Mesendoderm (in vitro differentiated cells): Measurements from ENCODE around the gene NOS1.

Experiments
- DNase-seq: peaks from one replicate; pipeline ENCODE4 v3.0.0; 2013
- H2AK5ac ChIP-seq: 2 replicates; pipeline ENCODE4 v1.6.1; 2013; ENCODE audit warnings: low read length, inconsistent platforms
- H2BK120ac ChIP-seq: 2 replicates; pipeline ENCODE4 v1.6.1; 2013; ENCODE audit warnings: low read depth, mild to moderate bottlenecking, low read length, moderate library complexity, mixed read lengths
- H2BK15ac ChIP-seq: replicated peaks from 2 replicates; pipeline ENCODE4 v1.6.1; 2013; ENCODE audit warnings: low read depth, mild to moderate bottlenecking, moderate library complexity
- H2BK5ac ChIP-seq: 2 replicates; pipeline ENCODE4 v1.6.1; 2013; ENCODE audit warnings: low read length, inconsistent platforms
- H3K18ac ChIP-seq: 2 replicates; pipeline ENCODE4 v1.6.1; 2013; ENCODE audit warnings: mild to moderate bottlenecking, low read length, mixed read lengths
- H3K23ac ChIP-seq: one replicate; pipeline ENCODE4 v1.6.1; 2013; ENCODE audit warnings: low read length
- H3K27ac ChIP-seq: 2 replicates; pipeline ENCODE4 v1.5.1; 2013; ENCODE audit warnings: low read depth, mild to moderate bottlenecking, inconsistent platforms, low read length, moderate library complexity
- H3K27me3 ChIP-seq: 2 replicates; pipeline ENCODE4 v1.6.1; 2013; ENCODE audit warnings: low read length, control low read depth, mild to moderate bottlenecking, inconsistent platforms; ENCODE audit not compliant: insufficient read depth, poor library complexity
- H3K36me3 ChIP-seq: 2 replicates; pipeline ENCODE4 v1.6.1; 2013; ENCODE audit warnings: low read length, inconsistent platforms; ENCODE audit not compliant: control insufficient read depth, insufficient read depth
- H3K4ac ChIP-seq: one replicate; pipeline ENCODE4 v1.6.1; 2013; ENCODE audit warnings: low read depth, mild to moderate bottlenecking, low read length, moderate library complexity
- H3K4me1 ChIP-seq: 2 replicates; pipeline ENCODE4 v1.6.1; 2013; ENCODE audit warnings: low read depth, low read length, inconsistent platforms; ENCODE audit not compliant: control insufficient read depth
- H3K4me2 ChIP-seq: 2 replicates; pipeline ENCODE4 v1.6.1; 2013; ENCODE audit warnings: low read length
- H3K4me3 ChIP-seq: 2 replicates; pipeline ENCODE4 v1.5.1; 2013; ENCODE audit warnings: mild to moderate bottlenecking, low read length
- H3K56ac ChIP-seq: one replicate; pipeline ENCODE4 v1.6.1; 2013; ENCODE audit warnings: low read length
- H3K79me1 ChIP-seq: 2 replicates; pipeline ENCODE4 v1.6.1; 2013; ENCODE audit warnings: low read length, inconsistent platforms
- H3K79me2 ChIP-seq: 2 replicates; pipeline ENCODE4 v1.6.1; 2013; ENCODE audit warnings: mild to moderate bottlenecking, low read length; ENCODE audit not compliant: control insufficient read depth, insufficient read depth
- H3K9ac ChIP-seq: 2 replicates; pipeline ENCODE4 v1.6.1; 2013; ENCODE audit warnings: low read length, inconsistent platforms
- H4K5ac ChIP-seq: one replicate; pipeline ENCODE4 v1.6.1; 2013; ENCODE audit warnings: low read length
- H4K8ac ChIP-seq: one replicate; pipeline ENCODE4 v1.6.1; 2013; ENCODE audit warnings: low read depth, mild to moderate bottlenecking, control low read depth, low read length, moderate library complexity
- whole genome bisulfite sequencing: extraction: QIAGEN DNeasy Blood & Tissue Kit; methylation state at CpG from one replicate; pipeline ENCODE4 v1.1.7; 2013; ENCODE audit warnings: low lambda C conversion rate, missing lambda C conversion rate; ENCODE audit not compliant: insufficient coverage; ENCODE audit errors: extremely low coverage; 5-methylcytosine and 5-hydroxymethylcytosine counted together

The NOS1 gene

DNA sequence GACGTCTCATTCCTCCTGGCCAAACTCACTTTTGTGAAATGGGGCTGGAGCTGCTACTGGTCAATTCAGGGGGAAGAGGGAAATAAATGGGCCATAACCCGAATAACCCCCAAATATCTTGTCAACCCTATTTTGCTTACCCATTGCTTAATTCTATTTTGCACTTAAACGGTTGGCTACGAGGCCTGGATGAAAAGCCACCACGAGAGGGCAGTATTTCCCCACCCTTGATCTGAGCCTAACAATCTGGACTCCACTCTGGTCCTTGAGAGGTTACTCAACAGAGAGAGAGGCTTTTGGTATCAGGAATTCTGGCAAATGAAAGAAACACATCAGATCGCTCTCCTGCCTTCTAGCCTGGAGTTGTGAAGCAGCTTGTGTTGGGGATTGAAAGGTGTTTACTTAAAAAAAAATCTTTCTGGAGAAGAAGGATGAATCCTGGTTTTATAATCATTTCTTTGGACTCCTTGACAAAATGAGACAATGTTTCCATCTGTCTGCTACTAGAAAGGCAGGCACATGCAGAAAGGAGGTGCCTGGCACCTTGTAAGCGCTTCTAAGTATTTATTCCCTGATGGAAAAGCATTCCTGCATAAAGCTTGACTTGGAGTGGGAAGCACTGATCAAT lies 148.7 kb downstream of the NOS1 start:
- no CpG with 5 or more reads among the region's 7 CpGs for WGBS
- no peak overlapping the region for H3K18ac ChIP-seq
- no peak overlapping the region for H3K4me3 ChIP-seq
- H3K56ac ChIP-seq, result no peak overlapping the region
- no peak overlapping the region for H4K8ac ChIP-seq
- no peak overlapping the region for H2BK15ac ChIP-seq
- H3K27me3 ChIP-seq, result no peaks in the 10 kb centered on the region
- H3K36me3 ChIP-seq, result no peaks in the 10 kb centered on the region
- no peak overlapping the region for H2AK5ac ChIP-seq
- H3K79me1 ChIP-seq, result no peaks in the 10 kb centered on the region
- DNase-seq, result peak; percentile 82
- H3K23ac ChIP-seq, result no peak overlapping the region
- H4K5ac ChIP-seq, result no peak overlapping the region
- H3K4me1 ChIP-seq, result no peaks in the 10 kb centered on the region
- H2BK5ac ChIP-seq, result no peak overlapping the region
- no peak overlapping the region for H3K9ac ChIP-seq
- H3K27ac ChIP-seq, result no peak overlapping the region
- no peak overlapping the region for H3K4ac ChIP-seq
- no peak overlapping the region for H2BK120ac ChIP-seq
- no peak overlapping the region for H3K4me2 ChIP-seq
- no peaks in the 10 kb centered on the region for H3K79me2 ChIP-seq

DNA sequence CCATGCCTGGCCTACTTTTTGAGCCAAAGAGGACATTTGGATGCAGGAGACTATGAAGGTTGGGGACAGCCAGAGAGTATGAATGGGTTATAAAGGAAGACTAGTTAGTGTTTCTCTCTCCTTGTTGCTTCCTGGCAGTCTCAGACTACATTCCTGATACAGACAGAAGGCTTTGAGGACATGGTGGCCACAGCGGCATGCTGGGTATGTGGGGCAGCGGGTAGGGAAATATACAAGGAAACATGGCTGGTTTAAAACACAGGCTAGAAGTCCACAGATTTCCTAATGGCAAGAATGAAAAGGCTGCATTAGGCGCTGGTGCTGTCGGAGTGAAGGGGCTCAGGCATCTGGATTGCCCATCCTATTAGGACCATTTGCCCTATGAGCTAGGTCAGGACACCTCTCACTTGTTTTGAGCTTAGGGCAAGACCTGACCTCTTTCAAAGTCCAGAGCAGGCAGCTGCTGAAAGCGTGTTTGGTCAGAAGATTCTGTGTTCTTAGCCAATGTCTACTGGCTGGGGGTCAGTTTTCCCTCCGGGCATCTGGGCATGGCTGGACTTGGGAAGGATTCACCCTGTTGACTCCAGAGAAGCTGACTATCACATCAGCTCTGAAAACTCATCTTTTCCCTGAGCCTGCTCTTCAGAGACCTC lies 151.0 kb downstream of the NOS1 start:
- Histone ChIP-seq H3K79me1 (no peaks in the 10 kb centered on the region), H3K4me1 (no peaks in the 10 kb centered on the region), H3K23ac (no peak overlapping the region), H3K27ac (no peak overlapping the region), H3K4ac (no peak overlapping the region), H3K27me3 (no peaks in the 10 kb centered on the region), H4K5ac (no peak overlapping the region), H3K4me3 (no peak overlapping the region), H2AK5ac (no peak overlapping the region), H3K4me2 (no peak overlapping the region), H3K9ac (no peak overlapping the region), H2BK15ac (no peak overlapping the region), H3K79me2 (no peaks in the 10 kb centered on the region), H2BK120ac (no peak overlapping the region), H3K36me3 (no peaks in the 10 kb centered on the region), H3K18ac (no peak overlapping the region), H3K56ac (no peak overlapping the region), H4K8ac (no peak overlapping the region), H2BK5ac (no peak overlapping the region)
- DNase-seq, result no peak
- WGBS, result no CpG with 5 or more reads among the region's 6 CpGs

DNA sequence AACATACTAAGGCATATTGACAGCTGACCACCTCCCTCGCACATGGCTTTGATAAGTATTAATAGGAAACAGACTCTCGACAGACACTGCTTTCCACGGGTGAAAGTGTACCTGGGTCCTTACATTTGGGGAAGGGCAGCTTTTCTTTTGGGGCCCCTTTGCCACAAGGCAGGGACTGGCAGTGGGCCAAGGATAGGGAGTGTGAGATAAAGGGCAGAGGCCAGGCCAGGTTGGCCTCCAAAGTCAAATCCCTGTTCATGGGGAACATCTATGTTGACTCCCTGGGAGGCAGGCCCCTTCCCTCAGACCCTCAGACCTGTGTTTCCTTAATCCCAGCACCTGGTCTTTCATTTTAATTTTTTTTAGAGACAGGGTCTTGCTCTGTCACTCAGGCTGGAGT lies 151.8 kb downstream of the NOS1 start:
- H2BK120ac ChIP-seq, result no peak overlapping the region
- no peaks in the 10 kb centered on the region for H3K4me1 ChIP-seq
- H2BK5ac ChIP-seq, result no peak overlapping the region
- no peaks in the 10 kb centered on the region for H3K79me2 ChIP-seq
- no peak overlapping the region for H3K4me2 ChIP-seq
- no CpG with 5 or more reads among the region's 3 CpGs for WGBS
- no peak overlapping the region for H3K27ac ChIP-seq
- H3K4me3 ChIP-seq, result no peak overlapping the region
- no peak overlapping the region for H2AK5ac ChIP-seq
- DNase-seq, result no peak
- H4K5ac ChIP-seq, result no peak overlapping the region
- no peak overlapping the region for H2BK15ac ChIP-seq
- H3K36me3 ChIP-seq, result no peaks in the 10 kb centered on the region
- no peak overlapping the region for H3K18ac ChIP-seq
- no peak overlapping the region for H3K56ac ChIP-seq
- H3K23ac ChIP-seq, result no peak overlapping the region
- H3K79me1 ChIP-seq, result no peaks in the 10 kb centered on the region
- H3K4ac ChIP-seq, result no peak overlapping the region
- no peaks in the 10 kb centered on the region for H3K27me3 ChIP-seq
- H4K8ac ChIP-seq, result no peak overlapping the region
- no peak overlapping the region for H3K9ac ChIP-seq

DNA sequence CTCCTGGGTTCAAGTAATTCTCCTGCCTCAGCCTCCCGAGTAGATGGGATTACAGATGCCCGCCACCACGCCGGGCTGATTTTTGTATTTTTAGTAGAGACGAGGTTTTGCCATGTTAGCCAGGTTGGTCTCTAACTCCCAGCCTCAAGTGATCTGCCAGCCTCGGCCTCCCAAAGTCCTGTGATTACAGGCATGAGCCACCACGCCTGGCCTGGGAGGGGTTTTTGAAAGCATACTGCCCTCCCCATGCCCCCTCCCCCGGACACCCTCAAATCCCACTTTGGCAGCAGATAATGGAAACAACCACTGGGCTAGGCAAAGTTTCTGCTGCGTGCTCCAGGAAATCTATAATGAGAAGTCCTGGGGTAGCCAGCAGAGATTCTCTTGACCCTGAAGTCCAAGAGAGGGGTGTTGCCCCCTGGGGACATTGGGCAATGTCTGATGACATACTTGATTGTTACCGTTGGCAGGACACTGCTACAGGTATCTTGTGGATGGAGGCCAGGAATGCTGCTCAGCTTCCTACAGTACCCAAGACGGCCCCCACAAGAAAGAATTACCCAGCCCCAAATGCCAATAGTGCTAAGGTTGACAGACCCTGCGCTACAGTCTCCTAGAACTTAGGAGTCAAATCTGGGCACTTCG lies 152.5 kb downstream of the NOS1 start:
- no peak overlapping the region for H3K27ac ChIP-seq
- H2BK15ac ChIP-seq, result no peak overlapping the region
- no peak for DNase-seq
- no peak overlapping the region for H3K56ac ChIP-seq
- H3K4me3 ChIP-seq, result no peak overlapping the region
- no peaks in the 10 kb centered on the region for H3K36me3 ChIP-seq
- H2AK5ac ChIP-seq, result no peak overlapping the region
- no peak overlapping the region for H2BK120ac ChIP-seq
- H3K4me1 ChIP-seq, result no peaks in the 10 kb centered on the region
- no peak overlapping the region for H3K4ac ChIP-seq
- H4K5ac ChIP-seq, result no peak overlapping the region
- no peaks in the 10 kb centered on the region for H3K79me2 ChIP-seq
- H3K23ac ChIP-seq, result no peak overlapping the region
- H2BK5ac ChIP-seq, result no peak overlapping the region
- no peaks in the 10 kb centered on the region for H3K79me1 ChIP-seq
- no peak overlapping the region for H3K9ac ChIP-seq
- no peak overlapping the region for H3K18ac ChIP-seq
- no CpG with 5 or more reads among the region's 13 CpGs for WGBS
- no peaks in the 10 kb centered on the region for H3K27me3 ChIP-seq
- H4K8ac ChIP-seq, result no peak overlapping the region
- H3K4me2 ChIP-seq, result no peak overlapping the region

GRCh38 chr12:117208206-117208605 lies 153.2 kb downstream of the NOS1 start:
- H3K18ac ChIP-seq, result no peak overlapping the region
- no peak overlapping the region for H2BK120ac ChIP-seq
- H3K23ac ChIP-seq, result no peak overlapping the region
- H3K4me3 ChIP-seq, result no peak overlapping the region
- no peak overlapping the region for H3K4ac ChIP-seq
- H2AK5ac ChIP-seq, result no peak overlapping the region
- H2BK5ac ChIP-seq, result no peak overlapping the region
- no peak overlapping the region for H3K27ac ChIP-seq
- no peak overlapping the region for H3K9ac ChIP-seq
- no peaks in the 10 kb centered on the region for H3K4me1 ChIP-seq
- H3K79me2 ChIP-seq, result no peaks in the 10 kb centered on the region
- H2BK15ac ChIP-seq, result no peak overlapping the region
- WGBS, result no CpG with 5 or more reads among the region's 16 CpGs
- no peak overlapping the region for H4K8ac ChIP-seq
- H3K56ac ChIP-seq, result no peak overlapping the region
- H4K5ac ChIP-seq, result no peak overlapping the region
- no peak for DNase-seq
- H3K4me2 ChIP-seq, result no peak overlapping the region
- no peaks in the 10 kb centered on the region for H3K79me1 ChIP-seq
- no peaks in the 10 kb centered on the region for H3K36me3 ChIP-seq
- no peaks in the 10 kb centered on the region for H3K27me3 ChIP-seq
